Fibroblast of villous mesenchyme (primary cell): Measurements from ENCODE around the gene CTXND2. TPM values are rescaled to one million over a fixed set of nuclear protein-coding genes. Genes with fewer than 3 reads are reported as not detected.

Source experiments
- DNase-seq: peaks from one replicate; pipeline ENCODE4 v3.0.0-alpha.2; 2010; ENCODE audit warnings: low read depth
- H3K4me3 ChIP-seq: 2 replicates; pipeline ENCODE4 v1.5.1; 2011; ENCODE audit warnings: low read depth, mild to moderate bottlenecking, low read length
- total RNA-seq: library from RNA; depleted of rRNA; stranded (reverse); fragments of >200 nt; gene quantifications from 2 replicates; pipeline ENCODE4 v1.2.3, GENCODE V29; 2012
- TF ChIP-seq, protein P1 (sequence below): IDR thresholded peaks from 2 replicates; pipeline ENCODE4 v1.5.1; 2012; ENCODE audit warnings: low read depth, mild to moderate bottlenecking, low read length; ENCODE audit not compliant: insufficient read depth

CTXND2 gene
- total RNA-seq, 1 donor, result not detected

- H3K4me3 ChIP-seq, result no peak overlapping the region
- TF ChIP-seq, protein P1, sequence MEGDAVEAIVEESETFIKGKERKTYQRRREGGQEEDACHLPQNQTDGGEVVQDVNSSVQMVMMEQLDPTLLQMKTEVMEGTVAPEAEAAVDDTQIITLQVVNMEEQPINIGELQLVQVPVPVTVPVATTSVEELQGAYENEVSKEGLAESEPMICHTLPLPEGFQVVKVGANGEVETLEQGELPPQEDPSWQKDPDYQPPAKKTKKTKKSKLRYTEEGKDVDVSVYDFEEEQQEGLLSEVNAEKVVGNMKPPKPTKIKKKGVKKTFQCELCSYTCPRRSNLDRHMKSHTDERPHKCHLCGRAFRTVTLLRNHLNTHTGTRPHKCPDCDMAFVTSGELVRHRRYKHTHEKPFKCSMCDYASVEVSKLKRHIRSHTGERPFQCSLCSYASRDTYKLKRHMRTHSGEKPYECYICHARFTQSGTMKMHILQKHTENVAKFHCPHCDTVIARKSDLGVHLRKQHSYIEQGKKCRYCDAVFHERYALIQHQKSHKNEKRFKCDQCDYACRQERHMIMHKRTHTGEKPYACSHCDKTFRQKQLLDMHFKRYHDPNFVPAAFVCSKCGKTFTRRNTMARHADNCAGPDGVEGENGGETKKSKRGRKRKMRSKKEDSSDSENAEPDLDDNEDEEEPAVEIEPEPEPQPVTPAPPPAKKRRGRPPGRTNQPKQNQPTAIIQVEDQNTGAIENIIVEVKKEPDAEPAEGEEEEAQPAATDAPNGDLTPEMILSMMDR, result no peak
- DNase-seq, result no peak
These were observed 15.4 kb downstream of the CTXND2 start for GRCh38 chr1:150902346-150902745.

GRCh38 chr1:150902751-150903150 lies 15.8 kb downstream of the CTXND2 start:
- no peak overlapping the region for H3K4me3 ChIP-seq
- TF ChIP-seq, protein P1, result no peak
- DNase-seq, result no peak

DNA sequence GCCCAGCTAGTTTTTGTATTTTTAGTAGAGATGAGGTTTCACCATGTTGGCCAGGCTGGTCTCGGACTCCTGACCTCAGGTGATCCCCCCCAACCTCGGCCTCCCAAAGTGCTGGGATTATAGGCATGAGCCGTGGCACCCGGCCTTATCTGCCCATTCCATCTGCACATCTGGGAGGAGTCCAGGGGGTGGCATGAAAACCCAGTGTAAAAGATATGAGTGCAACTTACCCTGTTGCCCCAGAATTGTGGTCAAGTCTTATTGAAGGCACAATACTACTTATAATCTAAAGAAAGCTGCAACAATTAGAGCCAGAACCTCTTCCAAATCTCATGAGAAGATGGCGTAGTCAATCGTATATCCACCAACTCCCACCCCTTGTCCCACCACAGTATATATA lies 18.4 kb downstream of the CTXND2 start:
- no peak for DNase-seq
- H3K4me3 ChIP-seq, result no peak overlapping the region
- TF ChIP-seq, protein P1, result no peak

GRCh38 chr1:150906329-150906728 lies 19.4 kb downstream of the CTXND2 start:
- TF ChIP-seq, protein P1, result no peak
- no peak for DNase-seq
- no peak overlapping the region for H3K4me3 ChIP-seq

GRCh38 chr1:150906813-150907212 lies 19.9 kb downstream of the CTXND2 start:
- no peak overlapping the region for H3K4me3 ChIP-seq
- DNase-seq, result no peak
- TF ChIP-seq, protein P1, result no peak

GRCh38 chr1:150909585-150910180 lies 22.7 kb downstream of the CTXND2 start:
- no peak for DNase-seq
- TF ChIP-seq, protein P1, result no peak
- no peak overlapping the region for H3K4me3 ChIP-seq

DNA sequence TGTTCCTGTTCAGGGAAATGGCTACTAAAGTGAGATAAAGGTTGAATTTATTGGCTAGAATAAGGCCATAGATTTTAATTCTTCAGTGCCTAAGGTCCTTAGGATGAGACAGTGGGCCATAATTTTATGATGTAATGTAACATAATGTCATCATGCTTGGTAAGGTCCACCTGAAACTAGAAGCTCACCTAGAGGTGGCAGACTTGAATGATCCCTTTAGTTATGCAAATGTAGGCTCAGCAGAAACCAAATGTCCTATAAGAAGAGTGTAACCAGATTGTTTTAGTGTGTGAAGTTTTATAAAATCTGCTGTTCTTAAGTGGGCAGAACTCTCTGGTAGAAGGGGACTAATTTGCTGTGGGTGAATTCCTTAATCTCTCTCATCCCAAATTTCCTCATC lies 25.7 kb downstream of the CTXND2 start:
- no peak for DNase-seq
- TF ChIP-seq, protein P1, result no peak
- H3K4me3 ChIP-seq, result no peak overlapping the region
